Stomach (tissue), 4 donors: ENCODE results near the gene PTK6.

Source experiments
- CTCF ChIP-seq, 7 experiments: fragments of 450-650 bp in 4 of 7; fragments of 200-600 bp in 3 of 7; sonication (generic) in 3 of 7; IDR thresholded peaks; one replicate each; pipeline ENCODE4 v1.5.1; 2016 to 2019; ENCODE audit warnings: antibody characterized with exemption in 7 of 7, control low read depth in 2 of 7, mild to moderate bottlenecking in 1 of 7
- POLR2A ChIP-seq, 4 donors: fragments of 450-650 bp; IDR thresholded peaks; one replicate each; pipeline ENCODE4 v1.6.1; 2016; ENCODE audit warnings: antibody characterized with exemption in 4 of 4, control low read depth in 2 of 4, mild to moderate bottlenecking in 1 of 4, moderate library complexity in 1 of 4
- POLR2AphosphoS5 ChIP-seq, 3 donors: sonication (generic); formaldehyde crosslinking; IDR thresholded peaks; one replicate each; pipeline ENCODE4 v1.6.1; 2016; ENCODE audit warnings: antibody characterized with exemption in 3 of 3

GRCh38 chr20:63488315-63489251 lies 48.6 kb downstream of the PTK6 start:
- TF ChIP-seq CTCF (IDR thresholded peaks at IDR 0.05) (no peak), POLR2A (IDR thresholded peaks at IDR 0.05) (no peak), POLR2AphosphoS5 (IDR thresholded peaks at IDR 0.05) (no peak)
